HG03521 (cell line): ENCODE results near the gene RNF213.
"Not testable (repeated sequence)": the region's sequence is repeated elsewhere in the genome, so short reads cannot be mapped to it uniquely, and the experiment has no call there.

Experiments used
- ATAC-seq: cut with Tn5 transposase; IDR thresholded peaks from one replicate; pipeline ENCODE4 v1.9.1; 2021; ENCODE audit warnings: mild to moderate bottlenecking, moderate library complexity; ENCODE audit not compliant: unreplicated experiment

The RNF213 gene

DNA sequence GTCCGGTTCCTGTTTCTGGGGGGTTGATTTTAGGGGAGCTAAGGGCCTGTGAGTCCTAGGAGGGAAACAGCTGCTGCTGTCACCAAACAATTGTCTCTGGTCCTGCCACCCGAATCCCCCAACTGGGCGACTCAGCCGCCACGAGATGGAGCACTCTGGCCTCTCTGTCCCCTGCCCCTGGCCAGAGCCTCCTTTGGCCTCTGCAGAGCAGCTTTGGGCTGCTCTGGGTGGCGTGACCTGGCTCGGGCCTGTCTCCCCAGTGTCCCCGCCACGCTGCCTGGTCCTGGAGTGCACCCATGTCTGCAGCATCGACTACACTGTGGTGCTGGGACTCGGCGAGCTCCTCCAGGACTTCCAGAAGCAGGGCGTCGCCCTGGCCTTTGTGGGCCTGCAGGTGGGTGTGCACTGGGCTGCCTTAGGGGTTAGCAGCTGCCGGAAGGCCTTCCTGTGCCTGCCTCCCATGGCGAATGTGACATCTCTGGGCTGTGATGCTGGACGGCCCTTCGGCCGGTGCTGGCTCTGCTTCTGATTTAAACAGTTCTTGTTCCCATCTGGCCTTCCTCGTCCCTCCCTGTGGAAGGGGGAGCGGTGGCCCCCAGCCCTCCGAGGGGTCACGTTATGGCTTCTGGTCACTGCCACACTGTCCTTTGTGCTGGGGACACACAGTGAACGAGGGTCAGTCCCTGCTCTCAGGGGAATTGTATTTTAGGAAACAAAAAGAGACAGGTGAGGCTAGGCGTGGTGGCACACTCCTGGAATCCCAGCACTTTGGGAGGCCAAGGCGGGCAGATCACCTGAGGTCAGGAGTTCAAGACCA is 11.6 kb upstream of the RNF213 start:
- ATAC-seq: no peak

DNA sequence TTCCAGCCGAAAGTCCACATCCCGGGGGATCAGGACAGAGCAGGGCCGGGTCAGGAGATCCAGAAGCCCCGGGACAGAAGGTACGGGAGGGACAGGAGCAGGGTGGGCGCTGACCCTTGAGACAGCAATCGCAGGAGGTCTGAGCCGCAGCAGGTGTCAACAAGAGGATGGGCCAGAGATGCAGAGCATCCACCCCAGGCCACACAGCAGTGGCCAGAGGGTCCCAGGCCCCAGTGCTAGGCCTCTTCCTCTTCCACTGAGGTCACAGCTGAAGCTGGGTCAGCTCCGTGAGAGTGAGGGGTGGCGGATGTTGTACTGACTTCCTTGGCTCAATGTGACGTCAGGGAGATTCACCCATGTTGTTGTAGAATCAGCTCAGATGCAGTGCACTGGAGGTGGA is 8.7 kb upstream of the RNF213 start:
- ATAC-seq: no peak

DNA sequence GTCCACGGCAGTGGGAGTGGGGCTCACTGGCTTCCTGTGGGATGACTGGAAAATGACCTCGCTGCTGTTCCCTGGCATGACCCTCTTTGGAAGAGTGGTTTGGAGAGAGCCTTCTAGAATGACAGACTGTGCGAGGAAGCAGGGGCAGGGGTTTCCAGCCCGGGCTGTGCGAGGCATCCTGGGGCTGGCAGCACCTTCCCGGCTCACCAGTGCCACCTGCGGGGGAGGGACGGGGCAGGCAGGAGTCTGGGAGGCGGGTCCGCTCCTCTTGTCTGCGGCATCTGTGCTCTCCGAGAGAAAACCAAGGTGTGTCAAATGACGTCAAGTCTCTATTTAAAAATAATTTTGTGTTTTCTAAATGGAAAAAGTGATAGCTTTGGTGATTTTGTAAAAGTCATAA is 7.8 kb upstream of the RNF213 start:
- no peak for ATAC-seq

DNA sequence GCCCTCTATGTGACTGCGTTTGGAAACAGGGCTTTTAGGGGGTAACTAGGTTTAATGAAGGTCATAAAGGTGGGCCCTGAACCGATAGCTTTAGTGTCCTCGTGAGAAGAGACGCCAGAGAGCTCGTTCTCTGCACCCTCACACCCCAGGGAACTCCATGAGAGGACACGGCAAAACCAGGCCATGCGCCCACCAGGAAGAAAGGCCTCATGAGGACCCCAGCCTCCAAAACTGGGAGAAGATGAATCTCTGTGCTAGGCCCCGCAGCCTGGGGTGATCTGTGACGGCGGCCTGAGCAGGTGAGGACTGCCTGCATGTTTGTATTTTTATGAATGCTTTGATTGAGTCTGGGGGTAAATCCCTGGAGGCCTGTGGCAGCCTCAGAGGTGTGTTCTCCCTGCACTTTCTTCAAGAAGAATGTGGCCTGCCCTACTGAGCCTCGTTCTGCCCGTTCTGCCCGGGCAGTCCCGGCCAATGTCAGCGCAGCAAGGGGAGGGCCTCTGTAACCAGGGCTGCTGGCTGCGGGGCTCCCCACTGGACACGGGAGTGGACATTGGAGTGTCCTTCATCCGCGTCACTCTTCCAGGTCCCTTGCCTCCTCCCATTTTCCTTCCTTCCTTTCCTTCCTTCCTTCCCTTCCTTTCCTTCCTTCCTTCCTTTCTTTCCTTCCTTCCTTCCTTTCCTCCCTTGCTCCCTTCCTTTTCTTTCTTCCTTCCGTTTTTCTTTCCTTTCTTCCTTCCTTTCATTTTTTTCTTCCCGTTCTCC is 6.8 kb upstream of the RNF213 start:
- ATAC-seq: no peak

DNA sequence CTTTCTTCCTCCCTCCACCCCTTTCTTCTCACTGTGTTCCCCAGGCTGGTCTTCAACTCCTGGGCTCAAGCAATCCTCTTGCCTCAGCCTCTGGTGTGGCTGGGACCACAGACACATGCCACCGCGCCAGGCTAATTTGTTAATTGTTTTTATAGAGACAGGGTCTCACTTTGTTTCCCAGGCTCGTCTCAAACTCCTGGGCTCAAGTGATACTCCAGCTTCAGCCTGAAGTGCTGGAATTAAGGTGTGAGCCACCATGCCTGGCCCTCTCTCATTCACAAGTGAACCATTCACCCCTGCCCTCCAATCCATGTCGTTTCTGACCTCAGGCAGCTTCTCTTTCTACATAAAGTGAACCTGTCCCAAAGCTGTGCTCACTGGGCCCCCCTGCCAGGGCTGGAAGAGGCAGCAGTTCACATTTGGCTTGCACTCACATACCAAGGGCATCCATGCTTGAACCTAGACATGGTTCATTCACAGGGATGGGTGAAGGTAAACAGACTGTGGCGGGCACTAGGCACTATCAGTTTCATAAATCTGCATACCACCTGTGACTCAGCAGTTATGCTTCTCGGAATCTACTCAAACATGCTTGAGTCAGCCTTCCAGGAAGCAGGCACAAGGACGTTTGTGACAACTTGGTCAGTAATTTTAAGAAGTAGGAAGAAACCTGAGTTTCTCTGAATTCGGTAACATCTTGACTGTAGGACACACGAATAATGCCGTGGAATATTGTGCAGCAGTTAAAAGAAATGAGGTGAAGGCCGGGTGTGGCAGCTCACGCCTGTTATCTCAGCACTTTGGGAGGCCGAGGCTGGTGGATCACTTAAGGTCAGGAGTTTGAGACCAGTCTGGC is 6.0 kb upstream of the RNF213 start:
- ATAC-seq: no peak

DNA sequence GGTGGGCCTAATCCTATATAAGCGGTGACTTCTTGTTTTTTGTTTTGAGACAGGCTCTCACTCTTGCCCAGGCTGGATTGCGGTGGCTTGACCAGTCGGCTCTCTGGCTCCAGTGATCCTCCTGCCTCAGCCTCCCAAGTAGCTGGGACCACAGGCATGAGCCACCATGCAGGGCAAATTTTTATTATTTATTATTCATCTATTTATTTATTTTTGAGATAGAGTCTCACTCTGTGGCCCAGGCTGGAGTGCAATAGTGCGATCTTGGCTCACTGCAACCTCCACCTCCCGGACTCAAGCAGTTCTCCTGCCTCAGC is 4.7 kb upstream of the RNF213 start:
- no peak for ATAC-seq

DNA sequence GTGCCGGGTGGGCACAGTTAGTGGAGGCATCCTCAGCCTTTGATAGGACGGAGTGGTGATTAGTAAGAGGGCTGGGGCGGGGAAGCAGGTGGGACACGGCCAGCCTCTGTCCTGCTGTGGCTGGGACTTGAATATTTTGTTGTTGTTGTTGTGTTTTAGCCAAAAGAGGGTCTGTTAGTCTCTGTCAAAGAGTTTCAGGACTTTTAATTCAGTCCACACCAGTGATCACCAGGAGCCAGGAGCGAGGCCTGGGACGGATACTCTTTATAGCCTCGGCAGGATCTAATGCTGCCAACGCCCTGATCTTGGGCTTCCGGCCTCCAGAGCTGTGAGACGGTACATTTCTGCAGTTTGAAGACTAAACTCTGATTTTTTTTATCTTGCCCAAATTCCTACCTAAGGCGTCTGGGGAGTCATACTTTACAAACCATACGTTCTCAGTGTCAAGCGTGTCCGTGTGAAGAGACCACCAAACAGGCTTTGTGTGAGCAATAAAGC is 2.9 kb upstream of the RNF213 start:
- no peak for ATAC-seq

DNA sequence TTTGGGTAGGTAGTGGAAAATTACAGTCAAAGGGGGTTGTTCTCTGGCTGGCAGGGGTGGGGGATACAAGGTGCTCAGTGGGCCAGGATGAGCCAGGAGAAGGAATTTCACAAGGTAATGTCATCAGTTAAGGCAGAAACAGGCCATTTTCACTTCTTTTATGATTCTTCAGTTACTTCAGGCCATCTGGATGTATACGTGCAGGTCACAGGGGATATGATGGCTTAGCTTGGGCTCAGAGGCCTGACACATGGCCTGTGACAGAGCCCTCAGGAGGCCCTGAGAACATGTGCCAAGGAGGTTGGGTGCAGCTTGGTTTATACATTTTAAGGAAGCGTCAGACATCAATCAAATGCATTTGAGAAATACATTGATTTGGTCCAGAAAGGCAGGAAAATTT is 2.4 kb upstream of the RNF213 start:
- ATAC-seq: not testable (repeated sequence)

DNA sequence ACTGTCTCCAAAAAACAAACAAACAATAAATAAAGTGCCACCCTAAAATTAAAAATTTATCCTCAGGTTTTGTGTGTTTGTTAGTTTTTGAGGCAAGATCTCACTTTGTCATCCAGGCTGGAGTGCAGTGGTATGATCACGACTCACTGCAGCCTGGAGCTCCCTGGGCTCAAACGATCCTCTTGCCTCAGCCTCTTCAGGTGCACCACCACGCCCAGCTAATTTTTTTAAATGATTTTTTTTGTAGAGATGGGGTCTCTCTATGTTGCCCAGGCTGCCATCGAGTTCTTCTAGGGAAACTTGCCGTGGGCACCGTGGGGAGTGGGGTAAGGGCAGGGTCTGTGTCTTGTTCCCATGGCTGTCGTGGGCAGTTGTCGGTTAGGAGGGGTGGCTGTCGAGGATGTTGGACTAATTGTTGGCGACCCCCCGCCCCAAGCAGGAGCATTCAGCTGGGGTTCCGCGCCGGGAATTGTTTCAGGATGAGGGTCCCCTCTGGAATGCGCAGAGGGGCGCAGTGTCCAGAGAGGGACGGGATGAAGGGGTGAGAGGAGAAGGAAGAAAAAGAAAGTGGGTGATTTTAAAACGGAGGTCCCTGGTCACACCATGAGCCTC is 1.1 kb upstream of the RNF213 start:
- no peak for ATAC-seq

DNA sequence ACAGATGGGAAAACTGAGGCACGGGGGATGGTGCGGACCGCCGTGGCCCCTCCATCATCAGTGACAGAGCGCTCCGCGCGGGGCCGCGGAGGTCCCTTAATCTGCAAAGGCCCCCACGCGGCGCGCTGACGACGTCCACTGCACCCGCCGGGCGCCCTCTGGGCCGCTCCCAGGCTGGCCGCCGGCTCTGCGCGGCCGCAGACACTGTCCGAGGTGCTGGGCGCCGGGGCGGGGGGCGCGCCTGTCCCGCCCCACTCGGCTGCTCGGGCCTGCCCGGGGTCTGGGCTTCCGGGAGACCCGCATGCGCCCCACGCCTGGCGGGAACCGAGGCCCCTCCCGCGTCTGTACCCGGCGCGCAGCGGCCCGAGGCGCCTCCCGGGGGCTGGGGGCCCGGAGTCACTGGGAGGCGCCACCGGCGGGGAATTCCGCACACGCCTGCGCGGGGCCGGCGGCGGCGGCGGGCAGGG is 550 bp upstream of the RNF213 start:
- ATAC-seq: peak; percentile 39

DNA sequence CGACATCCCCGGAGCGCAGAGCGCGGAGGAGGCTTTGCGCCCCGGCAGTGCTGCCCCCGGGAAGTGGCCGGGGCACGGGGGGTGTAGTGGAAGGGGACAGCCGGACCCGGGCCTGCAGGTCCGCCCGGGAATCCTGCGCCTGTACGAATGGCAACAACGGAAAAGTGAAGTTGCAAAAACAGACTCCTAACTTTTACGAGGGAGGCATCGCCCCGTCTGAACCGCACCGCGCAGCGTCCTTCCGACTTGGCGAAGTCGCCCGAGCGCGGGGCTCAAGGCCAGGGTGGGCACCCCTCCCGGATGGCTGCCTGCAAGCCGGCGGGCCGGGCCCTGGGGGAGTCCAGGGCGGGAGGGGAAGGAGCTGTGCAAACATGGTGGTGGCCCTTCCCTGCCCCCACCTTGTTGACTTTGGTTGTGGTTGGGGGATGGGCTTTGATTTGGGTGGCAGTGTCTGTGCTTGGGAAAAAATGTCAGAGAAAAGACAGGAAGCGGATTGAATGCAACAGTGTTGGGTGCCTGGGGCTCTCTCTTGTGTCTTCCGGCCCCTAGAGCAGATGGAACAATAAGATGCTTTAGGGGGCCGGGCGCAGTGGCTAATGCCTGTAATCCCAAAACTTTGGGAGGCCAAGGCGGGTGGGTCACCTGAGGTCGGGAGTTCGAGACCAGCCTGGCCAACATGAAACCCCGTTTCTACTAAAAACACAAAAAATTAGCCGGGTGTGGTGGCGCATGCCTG is 675 bp downstream of the RNF213 start:
- ATAC-seq: no peak

DNA sequence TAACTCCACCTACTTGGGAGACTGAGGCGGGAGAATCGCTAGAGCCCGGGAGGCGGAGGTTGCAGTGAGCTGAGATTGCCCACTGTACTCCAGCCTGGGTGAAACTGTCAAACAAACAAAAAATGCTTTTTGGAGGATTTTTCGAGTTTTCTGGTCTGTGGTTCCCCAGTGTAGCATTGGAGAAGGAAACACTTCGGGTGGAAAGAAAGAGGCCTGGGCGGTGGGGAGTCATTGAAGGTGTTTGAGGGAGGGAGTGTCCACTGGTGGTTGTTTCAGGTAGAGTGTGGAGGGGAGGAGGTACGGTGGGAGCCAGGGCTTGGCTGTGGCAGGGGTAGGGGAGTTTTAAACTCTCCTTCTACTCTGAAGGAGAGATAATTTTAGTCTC is 1.2 kb downstream of the RNF213 start:
- no peak for ATAC-seq

DNA sequence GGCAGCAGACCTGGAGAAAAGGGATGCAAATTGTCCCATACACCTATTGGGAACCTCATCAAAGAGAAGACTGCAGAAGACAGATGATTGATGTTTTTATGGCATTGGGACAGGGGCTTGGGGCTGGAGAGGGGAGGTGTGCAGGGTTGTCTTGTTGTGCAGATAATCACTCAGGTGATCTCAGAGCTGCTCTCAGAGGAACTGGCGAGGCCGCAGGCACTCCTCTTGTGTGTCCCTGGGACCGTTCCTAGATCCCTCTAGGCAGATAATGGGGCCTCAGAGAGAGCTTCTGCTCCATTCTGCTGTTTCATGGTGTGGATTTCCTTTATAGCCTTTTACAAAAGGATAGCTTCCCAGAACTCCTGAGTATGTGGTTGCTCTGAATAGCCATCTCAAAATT is 1.6 kb downstream of the RNF213 start:
- no peak for ATAC-seq

DNA sequence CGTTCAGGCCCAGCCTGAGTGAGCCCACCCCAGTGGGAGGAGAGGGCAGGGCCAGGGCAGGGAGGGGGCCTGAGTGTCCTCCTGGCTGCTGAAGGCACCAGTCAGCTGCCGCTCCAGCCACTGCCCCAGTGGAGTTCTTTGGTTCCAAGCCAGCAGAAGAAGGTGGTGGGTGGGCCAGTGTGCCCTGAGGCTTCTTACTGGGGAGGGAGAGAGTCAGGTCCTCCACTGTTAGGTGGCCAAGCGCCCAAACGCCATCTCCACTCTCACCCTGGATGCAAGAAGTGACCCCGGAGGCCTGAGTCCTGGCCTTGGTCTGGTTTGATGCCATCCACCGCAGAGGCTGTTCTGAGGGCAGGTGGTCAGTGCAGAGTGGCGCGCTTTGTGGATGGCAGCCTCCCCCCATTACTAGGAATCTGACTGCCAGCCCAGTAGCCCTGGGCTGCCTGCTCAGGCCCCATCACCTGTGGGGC is 2.2 kb downstream of the RNF213 start:
- ATAC-seq: no peak

DNA sequence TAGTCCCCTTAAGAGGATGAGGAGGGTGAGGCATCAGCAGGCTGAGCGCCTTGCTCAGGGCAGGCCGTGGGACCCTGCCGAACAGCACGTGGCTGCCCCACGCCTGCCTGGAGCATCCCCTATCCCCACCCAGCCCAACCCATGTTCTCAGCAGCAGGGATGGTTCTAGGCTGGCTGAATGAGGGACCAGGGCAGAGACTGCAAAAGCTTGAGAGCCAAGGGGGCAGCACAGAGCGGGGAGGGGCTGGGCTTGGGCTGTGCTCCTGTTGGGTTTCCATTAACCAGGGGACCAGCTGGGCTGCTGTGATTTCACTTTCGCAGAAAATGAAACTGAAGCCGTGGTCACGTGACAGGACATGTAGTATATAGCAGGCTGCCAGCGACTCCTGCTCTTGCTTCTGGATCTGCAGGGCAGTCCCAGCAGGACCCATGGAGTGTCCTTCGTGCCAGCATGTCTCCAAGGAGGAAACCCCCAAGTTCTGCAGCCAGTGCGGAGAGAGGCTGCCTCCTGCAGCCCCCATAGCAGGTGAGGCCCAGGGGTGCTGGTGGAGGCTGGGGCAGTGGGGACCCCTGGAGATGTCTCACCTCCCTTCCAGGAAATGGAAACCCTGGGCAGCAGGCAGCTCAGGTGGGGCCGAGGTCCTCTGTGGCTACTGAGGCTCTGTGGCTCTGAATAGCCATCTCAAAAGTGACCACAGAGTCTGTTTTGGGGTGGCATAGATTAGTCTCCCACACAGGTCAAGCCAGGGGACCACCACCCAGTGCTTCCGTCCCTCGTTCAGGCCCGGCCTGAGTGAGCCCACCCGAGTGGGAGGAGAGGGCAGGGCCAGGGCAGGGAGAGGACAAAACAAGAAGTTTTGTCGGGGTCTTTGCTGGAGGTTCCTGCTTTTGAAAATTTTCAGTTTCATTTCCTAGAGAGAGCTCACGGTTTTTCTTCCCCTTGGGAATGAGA is 2.9 kb downstream of the RNF213 start:
- peak; percentile 30 for ATAC-seq

DNA sequence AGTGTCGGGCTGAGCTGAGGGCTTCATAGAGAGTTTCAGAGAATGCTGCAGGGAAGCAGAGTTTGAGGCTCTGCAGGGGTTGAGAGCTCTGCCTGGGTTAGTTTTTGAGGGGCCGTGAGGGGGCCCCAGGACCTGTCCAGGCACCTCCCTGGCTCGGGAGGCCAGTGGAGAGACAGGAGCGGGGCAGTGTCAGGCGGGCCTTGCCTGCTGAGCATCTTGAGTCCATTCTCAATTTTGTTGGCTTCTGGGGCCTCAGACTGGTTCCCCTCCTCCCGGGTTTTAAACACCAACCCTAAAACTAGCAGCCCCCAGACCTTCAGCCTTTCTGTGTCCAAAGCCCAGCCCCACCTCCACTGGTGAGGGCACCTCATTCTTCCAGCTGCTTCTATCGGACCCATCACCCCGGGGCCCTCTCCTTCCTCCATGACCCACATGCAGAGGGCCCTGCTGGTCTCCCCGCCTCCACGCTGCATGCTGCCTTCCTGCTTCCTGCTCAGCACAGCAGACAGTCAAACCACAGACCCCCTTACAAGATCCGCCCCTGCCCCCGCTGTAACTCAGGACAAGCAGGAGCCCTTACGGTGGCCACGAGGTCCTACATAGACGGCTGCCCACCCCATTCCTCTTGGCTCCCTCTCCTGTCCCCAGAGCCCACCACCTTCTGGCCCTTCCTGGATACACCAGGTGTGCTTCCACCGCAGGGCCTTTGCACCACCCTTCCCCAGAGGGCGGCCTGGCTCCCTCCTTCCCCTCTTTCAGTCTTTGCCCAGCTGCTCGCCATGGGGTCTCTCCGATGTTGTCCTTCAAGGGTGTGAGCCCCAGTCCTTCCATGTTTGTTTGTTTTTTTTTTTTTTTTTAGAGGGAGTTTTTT is 3.8 kb downstream of the RNF213 start:
- no peak for ATAC-seq

DNA sequence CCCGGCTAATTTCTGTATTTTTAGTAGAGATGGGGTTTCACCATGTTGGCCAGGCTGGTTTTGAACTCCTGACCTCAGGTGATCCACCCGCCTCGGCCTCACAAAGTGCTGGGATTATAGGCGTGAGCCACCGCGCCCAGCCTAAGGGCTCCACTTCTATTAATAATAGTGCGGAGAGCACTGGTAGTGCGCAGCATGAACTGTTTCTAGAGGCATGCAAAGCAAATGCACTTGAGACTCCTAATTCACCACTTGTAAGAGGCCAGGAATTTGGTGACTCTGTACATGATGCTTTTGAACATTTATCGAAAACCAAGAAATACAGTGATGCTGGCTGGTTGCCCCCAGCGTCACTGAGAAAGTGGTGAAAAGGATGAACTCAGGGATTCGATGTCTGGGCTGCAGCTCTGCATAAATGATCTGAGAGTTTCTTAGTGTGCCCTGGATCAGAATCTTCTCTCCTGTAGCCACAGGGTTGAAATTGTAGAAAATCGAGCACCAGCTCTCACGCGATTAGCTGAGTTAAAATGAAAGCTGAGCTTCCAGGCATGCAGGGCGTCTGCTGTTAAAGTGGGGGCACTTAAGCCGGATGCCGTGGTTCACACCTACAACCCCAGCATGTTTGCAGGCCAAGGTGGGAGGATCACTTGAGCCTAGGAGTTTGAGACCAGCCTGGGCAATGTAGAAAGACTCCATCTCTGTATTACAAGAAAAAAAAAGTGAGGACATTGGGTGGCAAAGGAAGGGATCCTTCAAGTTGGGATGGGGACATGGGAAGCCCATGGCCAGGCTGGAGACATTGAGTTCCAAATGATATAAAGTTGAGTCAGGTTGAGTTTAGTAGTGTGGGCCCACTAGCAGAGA is 4.8 kb downstream of the RNF213 start:
- no peak for ATAC-seq
